Putamen (tissue), 1 donor: ENCODE measurements around the gene TTLL10.
"Not testable (repeated sequence)": the region's sequence is repeated elsewhere in the genome, so short reads cannot be mapped to it uniquely, and the experiment has no call there.

Experiments used
- DNase-seq: peaks from one replicate; pipeline ENCODE4 v3.0.0-alpha.2; 2016; ENCODE audit warnings: low spot score

TTLL10 gene

DNA sequence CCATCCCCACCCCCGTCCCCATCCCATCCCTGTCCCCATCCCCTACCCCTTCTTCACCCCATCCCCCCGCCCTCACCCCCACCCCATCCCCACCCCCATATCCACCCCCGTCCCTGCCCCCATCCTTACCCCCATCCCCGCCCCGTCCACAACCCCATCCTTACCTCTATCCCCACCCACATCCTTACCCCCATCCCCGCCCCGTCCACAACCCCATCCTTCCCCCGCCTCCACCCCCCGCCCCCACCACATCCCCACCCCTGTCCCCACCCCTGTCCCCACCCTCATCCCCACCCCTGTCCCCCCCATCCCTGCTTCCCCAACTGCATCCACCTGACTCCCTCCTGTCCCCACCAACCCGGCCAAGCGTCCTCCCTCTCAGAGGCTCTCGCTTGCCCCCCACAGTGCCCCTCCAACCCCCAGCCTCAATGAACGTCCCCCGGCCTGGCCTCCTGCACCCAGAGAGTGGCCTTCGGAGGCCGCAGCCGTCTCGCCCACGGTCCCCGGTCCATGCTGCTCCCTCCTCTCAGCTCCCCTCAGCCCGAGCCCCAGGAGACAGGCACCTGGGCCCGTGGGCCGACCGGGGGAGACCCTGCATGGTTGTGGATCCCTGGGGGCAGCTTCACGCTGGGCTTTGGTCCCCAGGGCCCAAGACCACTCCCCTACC, 32.3 kb upstream of the TTLL10 start:
- no peak for DNase-seq

DNA sequence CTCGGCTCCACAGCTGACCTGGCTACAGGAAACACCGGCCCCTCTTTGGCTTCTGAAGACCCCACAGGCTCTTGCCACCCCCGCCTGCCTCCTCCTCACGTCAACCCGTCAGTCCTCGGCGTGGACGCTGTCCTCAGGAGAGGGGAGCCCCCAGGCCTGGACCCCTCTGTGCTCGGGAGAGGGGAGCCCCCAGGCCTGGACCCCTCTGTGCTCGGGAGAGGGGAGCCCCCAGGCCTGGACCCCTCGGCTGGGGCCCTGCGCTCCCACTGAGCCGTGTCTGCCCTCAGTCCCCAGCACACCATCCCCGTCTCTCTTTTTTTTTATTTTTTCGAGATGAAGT, 31.8 kb upstream of the TTLL10 start:
- no peak for DNase-seq

DNA sequence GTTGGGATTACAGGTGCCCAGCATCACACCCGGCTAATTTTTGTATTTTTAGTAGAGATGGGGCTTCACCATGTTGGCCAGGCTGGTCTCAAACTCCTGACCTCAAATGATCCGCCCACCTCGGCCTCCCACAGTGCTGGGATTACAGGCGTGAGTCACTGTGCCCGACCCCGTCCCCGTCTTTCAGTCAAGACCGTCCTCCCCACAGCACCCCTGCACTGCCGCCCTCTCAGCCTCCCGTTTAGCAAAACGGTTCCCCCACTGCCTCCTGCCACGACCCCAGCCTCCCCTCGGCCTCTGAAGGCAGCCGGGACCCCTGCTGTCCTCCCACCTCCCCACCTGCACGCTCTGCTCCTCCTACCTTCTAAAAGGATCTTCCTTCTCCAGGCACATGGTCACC, 31.3 kb upstream of the TTLL10 start:
- not testable (repeated sequence) for DNase-seq

DNA sequence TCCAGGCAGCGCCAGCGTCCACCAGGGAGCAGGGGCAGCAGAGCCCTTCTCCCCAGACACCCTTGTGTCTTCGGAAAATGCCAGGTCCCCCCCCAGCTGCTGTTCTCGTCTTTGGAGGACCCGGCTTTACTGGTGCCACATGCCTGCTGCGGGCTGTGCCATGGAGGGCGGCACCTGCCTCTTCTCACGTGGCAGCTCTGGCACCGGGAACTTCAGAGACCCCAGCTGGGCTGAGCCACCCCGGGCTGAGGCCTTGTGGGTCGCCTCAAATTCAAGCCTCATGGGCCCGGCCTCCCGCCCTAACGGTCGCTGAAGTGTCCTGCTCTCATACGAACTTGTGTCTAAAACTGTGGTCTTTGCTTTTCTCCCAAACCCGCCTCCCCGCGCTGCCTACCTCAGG, 30.8 kb upstream of the TTLL10 start:
- no peak for DNase-seq

DNA sequence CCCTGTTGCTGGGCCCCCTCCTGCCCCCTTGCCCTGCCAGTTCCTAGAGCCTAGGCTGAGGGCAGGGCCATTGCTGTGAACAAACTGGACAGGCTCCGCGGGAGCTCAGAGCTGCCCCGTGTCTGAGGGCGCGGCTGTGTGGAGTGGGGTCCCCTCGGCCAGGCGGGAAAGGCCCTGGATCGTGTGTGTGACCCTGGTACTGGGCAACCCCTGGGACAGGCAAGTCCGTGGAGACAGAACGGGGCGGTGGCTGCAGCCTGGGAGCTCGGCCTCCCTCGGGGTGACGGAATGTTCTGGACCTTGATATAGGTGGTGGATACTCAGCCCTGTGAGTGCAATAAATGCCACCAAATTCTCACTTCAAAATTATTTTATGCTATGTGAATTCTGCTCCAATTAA, 30.0 kb upstream of the TTLL10 start:
- DNase-seq = no peak

DNA sequence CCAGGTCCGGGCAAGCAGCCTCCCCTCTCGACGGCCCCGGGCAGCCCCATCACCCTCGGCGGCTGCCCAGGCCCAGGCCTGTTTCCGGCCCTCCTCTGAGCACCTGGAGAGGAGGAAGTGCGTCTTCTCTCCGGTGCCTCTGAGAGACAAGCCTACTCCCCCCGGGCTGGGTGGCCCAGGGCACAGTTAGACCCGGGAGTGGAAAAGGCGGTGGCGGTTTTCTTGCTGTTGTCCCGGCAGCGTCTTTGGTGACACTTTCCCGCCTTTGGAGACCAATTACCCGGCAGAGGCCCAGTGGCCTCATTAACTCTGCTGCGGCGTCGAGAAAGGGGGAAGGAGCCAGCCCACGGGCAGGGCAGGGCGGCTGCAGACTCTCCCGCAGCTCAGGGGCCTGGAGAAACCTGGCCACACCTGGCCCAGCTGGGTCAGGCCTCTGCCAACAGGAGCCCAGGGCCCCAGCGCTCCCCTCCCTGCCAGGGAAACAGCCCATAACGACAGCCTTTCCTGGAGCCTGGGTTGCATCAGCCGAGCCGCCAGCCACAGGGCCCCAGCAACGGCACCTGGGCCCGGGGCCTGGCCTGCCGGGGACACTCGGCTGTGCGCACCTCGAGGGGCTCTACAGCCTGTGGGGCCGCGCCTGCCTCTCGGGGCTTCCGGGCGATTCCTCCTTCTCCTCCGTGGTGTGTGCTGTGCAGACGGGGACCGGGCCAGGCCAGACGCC, 29.4 kb upstream of the TTLL10 start:
- no peak for DNase-seq

DNA sequence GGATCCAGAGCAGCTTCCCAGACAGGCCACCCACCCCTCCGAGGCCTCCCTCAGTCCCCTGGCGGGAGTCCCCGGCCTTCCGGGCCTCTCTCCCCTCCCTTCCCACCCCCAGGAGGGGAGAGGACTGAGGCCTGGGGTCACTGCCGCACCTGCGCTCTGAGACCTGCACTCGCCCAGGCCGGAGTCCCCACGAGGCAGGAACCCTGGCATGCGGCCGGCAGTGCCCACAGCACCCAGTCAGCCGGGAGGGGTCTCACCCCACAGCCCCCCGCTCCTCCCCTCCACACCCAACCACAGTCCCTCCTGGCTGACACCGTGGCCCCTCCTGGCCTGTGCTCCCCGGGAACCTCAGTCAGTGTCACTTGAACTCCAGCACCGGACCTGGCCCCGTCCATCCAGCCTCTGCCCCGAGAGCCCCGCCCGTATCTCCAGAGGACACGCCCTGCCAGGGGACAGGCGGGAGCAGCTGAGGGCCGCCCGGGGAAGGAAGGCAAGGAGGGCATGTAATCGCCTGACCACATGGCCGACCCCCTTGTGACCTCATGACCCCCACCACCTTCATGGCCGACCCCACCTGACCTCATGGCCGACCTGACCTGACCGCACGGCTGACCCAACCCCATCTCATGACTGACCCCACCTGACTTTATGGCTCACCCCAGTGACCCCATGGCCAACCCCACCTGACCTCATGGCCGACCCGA, 28.7 kb upstream of the TTLL10 start:
- no peak for DNase-seq

DNA sequence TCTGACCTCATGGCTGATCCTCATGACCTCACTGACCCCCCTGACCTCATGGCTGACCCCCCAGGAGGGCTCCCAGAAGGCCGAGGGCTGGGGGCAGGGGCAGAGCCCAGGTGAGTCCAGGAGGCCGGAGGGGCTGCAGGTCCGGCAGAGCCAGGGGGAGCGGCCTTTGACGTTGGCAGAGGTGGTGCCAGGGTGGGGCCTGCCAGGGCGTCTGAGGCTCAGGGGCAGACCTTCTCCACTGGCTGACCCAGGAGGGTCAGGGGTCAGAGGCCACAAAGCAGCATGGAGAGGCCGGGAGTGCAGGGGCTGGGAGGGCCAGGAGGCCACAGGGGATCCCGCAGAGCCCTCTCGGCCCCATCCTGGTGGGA, 28.1 kb upstream of the TTLL10 start:
- DNase-seq = no peak

DNA sequence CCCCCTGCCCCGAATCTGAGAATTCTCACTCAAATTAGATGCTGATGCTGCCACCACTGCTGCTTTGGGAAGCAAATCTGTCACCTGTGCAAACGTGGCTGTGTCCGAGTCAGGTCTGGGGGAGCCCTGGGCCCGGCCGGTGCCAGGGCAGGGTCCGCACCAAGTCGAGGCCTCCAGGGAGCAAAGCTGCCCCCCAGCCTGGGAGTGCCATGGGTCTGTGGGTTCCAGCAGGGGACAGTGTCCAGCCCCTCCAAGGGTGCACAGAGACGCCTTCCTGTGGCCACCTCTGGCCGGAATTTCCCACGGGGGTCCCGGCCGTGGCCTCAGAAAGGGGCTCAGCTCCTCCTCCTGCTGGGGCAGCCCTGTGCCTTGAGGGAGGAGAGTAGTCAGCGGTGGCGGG, 27.7 kb upstream of the TTLL10 start:
- DNase-seq = no peak

DNA sequence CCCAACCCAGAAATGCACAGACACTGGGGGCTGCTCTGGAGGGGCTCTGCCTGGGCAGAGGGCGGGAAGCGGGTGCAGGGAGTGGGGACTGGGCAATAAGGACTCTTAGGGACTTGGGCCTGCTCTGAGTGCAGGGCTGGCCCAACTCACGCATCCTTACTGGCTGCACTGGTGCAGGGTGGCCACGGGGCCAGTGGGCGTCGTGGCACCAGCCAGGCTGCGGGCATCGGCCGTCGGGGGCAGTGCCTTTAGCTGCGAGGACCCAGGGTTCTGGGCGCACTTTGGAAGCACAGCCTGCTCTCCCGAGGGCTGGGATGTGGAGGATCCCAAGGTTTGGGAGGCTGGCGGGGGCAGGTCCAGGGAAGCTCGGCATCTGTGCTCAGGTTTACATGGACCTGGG, 27.1 kb upstream of the TTLL10 start:
- DNase-seq = no peak

DNA sequence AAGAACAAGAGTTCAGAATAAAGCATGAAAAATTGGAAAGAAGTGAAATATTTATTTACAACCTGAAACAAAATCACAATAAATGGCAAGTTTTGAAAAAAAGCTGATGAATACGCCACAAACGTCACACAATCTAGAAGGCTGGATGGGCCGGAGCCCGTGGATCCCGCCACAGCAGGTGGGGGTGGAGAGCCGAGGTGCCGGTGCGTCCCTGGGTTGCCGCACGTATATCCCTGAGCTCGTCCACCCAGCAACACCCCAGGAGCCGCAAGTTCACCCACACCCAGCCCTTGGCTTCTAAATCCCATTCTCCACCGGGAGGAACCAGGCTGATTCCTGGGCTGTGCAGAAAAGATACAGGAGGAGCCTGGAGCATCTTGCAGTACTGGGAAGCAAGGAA, 25.6 kb upstream of the TTLL10 start:
- DNase-seq = no peak

DNA sequence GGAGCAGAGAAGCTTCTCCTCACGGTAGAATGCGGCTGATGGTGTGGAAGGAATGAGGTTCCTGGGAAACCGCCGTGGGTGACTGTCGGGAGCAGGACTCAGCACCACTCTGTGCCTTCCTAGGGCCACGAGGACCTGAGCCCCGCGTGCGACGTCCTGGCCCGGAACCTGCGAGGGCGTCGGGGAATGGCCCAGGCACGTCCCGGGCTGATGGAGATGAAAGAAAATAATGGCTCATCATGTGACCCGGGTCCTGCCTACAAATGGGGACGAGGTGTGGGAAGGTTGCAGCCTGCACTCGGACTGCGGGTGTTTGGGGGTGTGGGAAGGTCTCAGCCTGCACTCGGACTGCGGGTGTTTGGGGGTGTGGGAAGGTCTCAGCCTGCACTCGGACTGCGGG, 25.1 kb upstream of the TTLL10 start:
- DNase-seq = no peak

DNA sequence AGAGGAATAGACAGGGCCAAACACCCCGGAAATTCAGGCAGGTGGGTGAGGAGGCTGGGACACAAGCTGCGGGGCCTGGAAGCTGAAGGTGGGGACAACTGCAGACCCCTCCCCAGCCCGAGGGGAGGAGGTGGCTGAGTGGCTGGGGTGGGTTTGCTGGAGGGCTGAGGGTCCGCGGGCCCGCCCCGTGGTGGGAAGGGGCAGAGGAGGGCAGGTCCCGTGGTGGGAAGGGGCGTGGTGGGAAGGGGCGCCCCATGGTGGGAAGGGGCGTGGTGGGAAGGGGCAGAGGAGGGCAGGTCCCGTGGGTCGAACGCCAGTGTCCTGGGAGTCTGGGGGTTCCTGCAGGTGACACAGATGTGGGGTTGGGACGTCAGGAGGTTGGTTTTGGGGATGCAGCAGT, 24.3 kb upstream of the TTLL10 start:
- no peak for DNase-seq

DNA sequence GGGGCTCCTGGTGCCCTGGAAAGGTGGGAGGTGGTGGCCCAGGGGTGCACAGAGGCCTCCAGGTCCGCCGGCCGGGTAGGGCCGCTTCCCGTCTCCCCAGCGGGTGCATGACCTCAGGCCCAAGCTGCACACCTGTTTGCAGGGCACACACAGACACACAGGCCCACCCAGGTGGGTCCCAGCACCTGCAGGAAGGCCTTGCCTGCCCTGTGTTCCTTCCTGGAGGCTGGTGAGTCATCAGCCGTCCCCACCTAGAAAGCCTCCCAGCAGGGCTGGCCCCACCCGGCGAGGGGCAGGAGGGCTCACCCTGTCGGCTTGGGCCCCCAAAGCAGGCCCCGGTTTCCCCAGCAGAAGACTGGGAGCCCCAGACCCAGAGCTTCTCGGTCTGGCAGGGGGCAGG, 23.6 kb upstream of the TTLL10 start:
- no peak for DNase-seq

DNA sequence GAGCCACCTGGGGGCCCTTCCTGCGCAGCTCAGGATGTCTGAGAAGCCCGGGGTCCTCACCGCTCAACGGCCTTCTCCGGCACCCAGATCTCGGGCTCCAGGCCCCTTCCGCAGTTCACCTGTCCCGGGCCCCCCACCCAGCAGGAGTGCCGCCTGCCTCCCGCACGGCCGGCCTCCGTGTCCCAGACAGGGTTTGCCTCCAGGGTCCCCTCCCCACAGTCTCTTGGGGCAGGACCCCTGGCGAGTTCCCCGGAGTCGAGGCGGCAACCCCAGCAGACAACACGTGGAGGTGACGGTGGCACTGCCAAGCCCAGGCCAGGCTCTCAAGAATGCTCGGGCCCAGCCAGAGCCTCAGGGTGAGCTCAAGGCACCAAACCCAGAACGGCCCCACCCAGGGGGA, 22.4 kb upstream of the TTLL10 start:
- no peak for DNase-seq

DNA sequence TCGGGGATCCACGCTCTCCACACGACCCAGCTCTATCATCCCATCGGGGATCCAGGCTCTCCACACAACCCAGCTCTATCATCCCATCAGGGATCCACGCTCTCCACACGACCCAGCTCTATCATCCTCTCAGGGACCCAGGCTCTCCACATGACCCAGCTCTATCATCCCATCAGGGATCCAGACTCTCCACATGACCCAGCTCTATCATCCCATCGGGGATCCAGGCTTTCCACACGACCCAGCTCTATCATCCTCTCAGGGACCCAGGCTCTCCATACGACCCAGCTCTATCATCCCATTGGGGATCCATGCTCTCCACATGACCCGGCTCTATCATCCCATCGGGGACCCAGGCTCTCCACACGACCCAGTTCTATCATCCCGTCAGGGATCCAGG, 21.2 kb upstream of the TTLL10 start:
- DNase-seq = not testable (repeated sequence)

DNA sequence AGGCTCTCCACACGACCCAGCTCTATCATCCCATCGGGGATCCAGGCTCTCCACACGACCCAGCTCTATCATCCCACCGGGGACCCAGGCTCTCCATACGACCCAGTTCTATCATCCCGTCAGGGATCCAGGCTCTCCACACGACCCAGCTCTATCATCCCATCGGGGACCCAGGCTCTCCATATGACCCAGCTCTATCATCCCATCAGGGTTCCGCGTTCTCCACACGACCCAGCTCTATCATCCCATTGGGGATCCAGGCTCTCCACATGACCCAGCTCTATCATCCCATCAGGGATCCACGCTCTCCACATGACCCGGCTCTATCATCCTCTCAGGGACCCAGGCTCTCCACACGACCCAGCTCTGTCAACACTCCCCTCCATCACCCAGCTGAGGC, 20.5 kb upstream of the TTLL10 start:
- DNase-seq = not testable (repeated sequence)

DNA sequence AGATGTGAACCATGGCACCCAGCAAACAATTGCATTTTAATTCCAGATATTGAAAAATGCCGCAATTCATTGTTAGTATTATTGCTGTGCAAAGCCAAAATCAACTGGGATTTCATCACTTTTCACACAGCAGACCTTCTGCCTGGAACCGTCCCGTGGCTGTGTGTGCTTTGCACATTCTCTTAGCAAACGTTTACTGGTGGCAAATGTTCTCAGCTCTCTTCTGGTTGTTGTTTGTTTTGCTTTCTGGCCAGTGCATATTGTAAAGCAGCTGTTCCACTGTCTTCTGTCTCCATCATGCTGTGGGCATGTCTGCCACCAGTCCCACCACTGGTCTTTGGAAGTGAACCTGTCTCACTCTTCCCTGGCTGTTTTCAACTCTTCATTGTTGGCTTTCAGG, 19.8 kb upstream of the TTLL10 start:
- no peak for DNase-seq

DNA sequence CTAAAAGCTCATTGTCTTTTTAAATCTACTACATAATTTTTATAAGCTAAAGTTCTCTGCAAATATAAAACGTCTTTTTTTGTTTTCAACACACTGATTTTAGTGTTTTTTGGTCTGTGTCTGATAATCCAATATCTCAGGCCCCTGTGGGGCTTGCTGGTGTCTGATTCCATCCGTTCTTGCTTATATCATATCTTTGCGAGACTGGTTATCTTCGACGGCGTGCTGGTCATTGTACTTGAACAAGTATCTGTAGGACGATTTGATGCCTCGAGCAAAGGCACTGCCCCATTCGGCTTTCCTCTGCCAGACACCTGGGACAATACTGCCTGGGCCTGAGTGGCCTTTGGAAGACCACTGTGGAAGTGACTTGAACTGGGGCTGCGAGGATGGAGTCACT, 18.4 kb upstream of the TTLL10 start:
- no peak for DNase-seq

DNA sequence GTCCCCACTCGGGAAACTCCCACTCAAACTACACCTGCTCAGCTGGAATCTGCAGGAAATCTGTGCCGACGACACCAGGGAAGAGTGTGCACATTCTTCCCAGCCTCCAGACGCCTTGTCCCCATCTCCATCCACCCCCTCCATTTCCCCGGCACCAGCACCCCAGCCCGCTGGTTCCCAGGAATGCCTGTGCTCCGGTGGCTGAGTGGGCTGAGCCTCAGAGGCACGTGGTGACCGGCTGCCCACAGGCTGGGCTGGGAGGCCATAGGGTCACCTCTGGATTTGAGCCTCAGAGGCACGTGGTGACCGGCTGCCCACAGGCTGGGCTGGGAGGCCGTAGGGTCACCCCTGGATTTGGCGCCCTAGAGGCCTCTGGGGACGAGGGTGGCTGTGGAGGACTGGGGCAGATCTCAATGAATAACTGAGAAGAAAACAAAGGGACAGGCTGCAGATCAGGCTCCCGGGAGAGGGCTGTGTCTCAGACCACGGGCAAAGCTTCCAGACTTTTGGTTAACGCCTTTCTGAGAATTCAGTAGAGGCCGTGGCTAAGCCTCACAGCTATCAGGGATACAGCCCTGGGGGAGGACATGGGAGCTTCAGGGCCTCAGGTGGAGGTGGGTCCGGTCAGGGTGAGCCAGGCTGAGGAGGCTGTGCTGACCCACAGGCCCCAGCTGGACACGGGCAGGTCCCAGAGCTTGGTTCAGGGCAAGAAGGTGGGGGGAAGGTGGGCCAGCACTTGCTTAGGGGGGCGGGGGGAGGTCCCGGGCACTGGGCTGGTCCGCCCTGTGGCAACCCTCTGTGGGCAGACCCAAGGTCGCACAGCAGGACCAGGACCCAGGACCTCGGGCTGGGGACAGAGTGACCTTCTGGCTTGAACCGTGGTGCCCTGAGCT, 17.3 kb upstream of the TTLL10 start:
- DNase-seq = peak; percentile 31

DNA sequence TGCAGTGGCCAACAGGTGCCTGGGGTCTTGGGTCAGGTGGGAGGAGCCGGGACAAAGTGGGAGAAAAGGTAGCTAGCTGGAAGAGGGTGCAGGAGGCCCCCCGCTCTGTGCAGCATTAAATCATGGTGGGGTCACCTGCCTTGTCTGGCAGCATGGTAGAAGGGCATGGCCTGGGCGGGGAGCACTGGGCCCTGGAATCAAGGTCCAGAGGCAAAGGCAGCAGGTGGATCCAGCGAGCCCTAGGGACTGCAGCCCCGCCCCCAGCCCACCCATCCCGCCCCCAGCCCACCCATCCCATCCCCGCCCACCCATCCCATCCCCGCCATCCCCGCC, 16.7 kb upstream of the TTLL10 start:
- DNase-seq = no peak

DNA sequence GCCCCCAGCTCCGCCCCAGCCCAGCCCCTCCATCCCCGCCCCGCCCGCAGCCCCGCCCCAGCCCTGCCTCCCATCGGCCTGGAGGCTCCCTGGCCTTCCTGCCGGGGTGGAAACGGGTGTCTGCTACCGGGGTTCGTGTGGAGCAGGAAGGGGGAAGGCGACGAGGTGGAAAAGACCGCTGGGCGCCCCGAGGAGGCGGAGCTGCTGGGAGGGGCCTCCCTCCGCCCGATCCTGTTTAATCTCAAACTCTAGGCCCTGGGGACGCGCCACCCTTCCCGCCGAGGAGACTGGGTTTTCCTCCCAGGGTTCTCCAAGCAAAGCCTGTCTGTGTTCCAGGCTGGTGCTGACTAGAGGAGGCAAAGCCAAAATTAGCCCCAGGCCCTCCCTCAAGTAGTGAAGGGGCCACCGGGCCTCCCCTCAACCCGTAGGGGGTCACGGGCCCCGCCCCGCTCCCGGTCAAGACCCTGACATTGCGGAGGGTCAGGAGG, 16.2 kb upstream of the TTLL10 start:
- DNase-seq = peak; percentile 76
